C4-2B (cell line): Measurements from ENCODE around the gene LTBP1.

Source experiments
- CTCF ChIP-seq: fragments of 450-650 bp; conservative IDR thresholded peaks from 2 replicates; pipeline ENCODE4 v1.5.1; 2017; ENCODE audit warnings: mild to moderate bottlenecking
- ZFX ChIP-seq: fragments of 450-650 bp; IDR thresholded peaks from 2 replicates; pipeline ENCODE4 v1.6.1; 2017

- TF ChIP-seq CTCF (no peak), ZFX (no peak)
These were observed 188.2 kb downstream of the LTBP1 start for GRCh38 chr2:33134791-33135560.
